Sigmoid colon (tissue), 4 donors: ENCODE results near the gene RAB7A.

Experiments
- CTCF ChIP-seq, 4 experiments: fragments of 450-650 bp in 3 of 4; fragments of 200-600 bp in 1 of 4; IDR thresholded peaks; one replicate each; pipeline ENCODE4 v1.5.1; 2016 to 2019; ENCODE audit warnings: antibody characterized with exemption in 4 of 4, mild to moderate bottlenecking in 3 of 4, moderate library complexity in 2 of 4
- POLR2A ChIP-seq, 2 donors: fragments of 450-650 bp; IDR thresholded peaks; one replicate each; pipeline ENCODE4 v1.6.1; 2016; ENCODE audit warnings: antibody characterized with exemption in 2 of 2, mild to moderate bottlenecking in 2 of 2, moderate library complexity in 2 of 2
- POLR2AphosphoS5 ChIP-seq, 4 donors: sonication (generic); formaldehyde crosslinking; IDR thresholded peaks; one replicate each; pipeline ENCODE4 v1.6.1; 2017; ENCODE audit warnings: antibody characterized with exemption in 4 of 4

- TF ChIP-seq POLR2AphosphoS5 (IDR thresholded peaks at IDR 0.05) (no peak), POLR2A (IDR thresholded peaks at IDR 0.05) (no peak), CTCF (IDR thresholded peaks at IDR 0.05) (no peak)
Observed at GRCh38 chr3:128850544-128850943, 124.6 kb downstream of the RAB7A start.
